DND-41 (cell line): ENCODE results near the gene GRK2.

Experiments
- ATAC-seq: fragments of 200-7000 bp; cut with Tn5 transposase; 3 replicates; pipeline ENCODE4 v1.9.1; 2021; ENCODE audit warnings: low read depth; ENCODE audit not compliant: insufficient read depth
- DNase-seq: peaks from one replicate; pipeline ENCODE4 v3.0.0-alpha.2; 2020
- H2AFZ ChIP-seq: 2 replicates; pipeline ENCODE4 v1.6.0; 2012; ENCODE audit warnings: low read depth, low read length
- H3K27ac ChIP-seq: 2 replicates; pipeline ENCODE4 v1.5.1; 2012; ENCODE audit warnings: low read length, inconsistent platforms
- H3K27me3 ChIP-seq: fragments of 200-600 bp; sonication (generic); 2 replicates; pipeline ENCODE4 v1.6.0; 2012; ENCODE audit warnings: low read length, mild to moderate bottlenecking, inconsistent platforms; ENCODE audit not compliant: insufficient read depth, poor library complexity
- H3K36me3 ChIP-seq: 2 replicates; pipeline ENCODE4 v1.5.1; 2012; ENCODE audit warnings: low read length, inconsistent platforms; ENCODE audit not compliant: insufficient read depth
- H3K4me1 ChIP-seq: 2 replicates; pipeline ENCODE4 v1.5.1; 2012; ENCODE audit warnings: mild to moderate bottlenecking, low read length; ENCODE audit not compliant: insufficient read depth
- H3K4me2 ChIP-seq: 2 replicates; pipeline ENCODE4 v1.6.0; 2012; ENCODE audit warnings: mild to moderate bottlenecking, moderate library complexity, low read length, inconsistent platforms; ENCODE audit not compliant: insufficient read depth
- H3K4me3 ChIP-seq, 2 experiments: fragments of 200-600 bp in 1 of 2; shearing (Covaris generic) in 1 of 2; 2 replicates each; pipeline ENCODE4 v1.5.1; 2012 to 2016; ENCODE audit warnings: inconsistent platforms in 2 of 2, low read length in 2 of 2, mild to moderate bottlenecking in 2 of 2, low read depth in 1 of 2, moderate library complexity in 1 of 2
- H3K79me2 ChIP-seq: 2 replicates; pipeline ENCODE4 v1.6.0; 2012; ENCODE audit warnings: low read length, inconsistent platforms; ENCODE audit not compliant: insufficient read depth
- H3K9ac ChIP-seq: 2 replicates; pipeline ENCODE4 v1.6.0; 2012; ENCODE audit warnings: low read depth, mild to moderate bottlenecking, inconsistent platforms, low read length, moderate library complexity
- H3K9me3 ChIP-seq: 2 replicates; pipeline ENCODE4 v1.5.1; 2012; ENCODE audit warnings: low read length, moderate library complexity, mild to moderate bottlenecking, inconsistent platforms; ENCODE audit not compliant: insufficient read depth, severe bottlenecking
- H4K20me1 ChIP-seq: 2 replicates; pipeline ENCODE4 v1.6.0; 2012; ENCODE audit warnings: low read length; ENCODE audit not compliant: insufficient read depth
- EZH2 ChIP-seq: IDR thresholded peaks from 3 replicates; pipeline ENCODE4 v1.6.1; 2012; ENCODE audit warnings: borderline replicate concordance, low read depth, mild to moderate bottlenecking, moderate library complexity, low read length, inconsistent platforms; ENCODE audit not compliant: severe bottlenecking
- TF ChIP-seq, protein P1 (sequence below): IDR thresholded peaks from 2 replicates; pipeline ENCODE4 v1.5.1; 2012; ENCODE audit warnings: borderline replicate concordance, low read length, moderate library complexity, mild to moderate bottlenecking; ENCODE audit not compliant: poor library complexity, severe bottlenecking; ENCODE audit errors: extremely low read depth

GRK2 gene

DNA sequence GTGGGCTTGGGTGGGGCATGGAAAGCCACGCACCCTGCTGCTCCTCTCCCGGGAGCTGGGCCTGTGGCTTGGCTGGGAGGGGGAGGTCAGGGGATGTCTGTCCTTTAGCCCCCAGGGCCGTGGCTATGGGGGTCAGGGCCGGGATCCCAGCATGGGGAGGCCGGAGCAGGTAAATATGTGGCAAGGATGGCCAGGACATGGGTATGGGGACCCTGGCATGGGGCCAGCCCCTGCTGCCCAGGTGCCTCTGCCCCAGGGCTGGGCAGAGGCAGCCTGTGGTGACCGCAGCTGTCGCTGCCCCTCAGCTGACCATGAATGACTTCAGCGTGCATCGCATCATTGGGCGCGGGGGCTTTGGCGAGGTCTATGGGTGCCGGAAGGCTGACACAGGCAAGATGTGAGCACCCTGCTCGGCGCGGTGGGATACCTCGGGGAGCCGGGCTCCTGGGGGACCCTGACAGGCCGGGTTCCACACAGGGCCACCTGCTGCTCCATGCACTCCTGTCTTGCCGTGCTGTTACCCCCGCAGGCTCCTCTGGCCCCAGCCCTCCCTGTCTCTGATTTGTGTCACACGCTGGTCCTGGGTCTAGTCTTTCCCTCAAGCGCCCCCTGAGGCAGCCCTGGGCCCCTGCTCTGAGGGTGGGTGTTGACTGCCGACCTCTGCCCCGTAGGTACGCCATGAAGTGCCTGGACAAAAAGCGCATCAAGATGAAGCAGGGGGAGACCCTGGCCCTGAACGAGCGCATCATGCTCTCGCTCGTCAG, 14.7 kb downstream of the GRK2 start:
- 0 out of 2 replicates have a peak, but pooled peaks cover 6% of the 10 kb centered on the region for H4K20me1 ChIP-seq
- no peak overlapping the region for H3K9ac ChIP-seq
- H3K4me3 ChIP-seq = no peak overlapping the region
- H3K36me3 ChIP-seq = peaks cover 90% of the 10 kb centered on the region
- H3K27ac ChIP-seq = peak overlapping the region; percentile 98; the same call in 1 of the 2 replicates
- H3K79me2 ChIP-seq = peaks cover 71% of the 10 kb centered on the region
- no peak for TF ChIP-seq EZH2
- TF ChIP-seq, protein P1, sequence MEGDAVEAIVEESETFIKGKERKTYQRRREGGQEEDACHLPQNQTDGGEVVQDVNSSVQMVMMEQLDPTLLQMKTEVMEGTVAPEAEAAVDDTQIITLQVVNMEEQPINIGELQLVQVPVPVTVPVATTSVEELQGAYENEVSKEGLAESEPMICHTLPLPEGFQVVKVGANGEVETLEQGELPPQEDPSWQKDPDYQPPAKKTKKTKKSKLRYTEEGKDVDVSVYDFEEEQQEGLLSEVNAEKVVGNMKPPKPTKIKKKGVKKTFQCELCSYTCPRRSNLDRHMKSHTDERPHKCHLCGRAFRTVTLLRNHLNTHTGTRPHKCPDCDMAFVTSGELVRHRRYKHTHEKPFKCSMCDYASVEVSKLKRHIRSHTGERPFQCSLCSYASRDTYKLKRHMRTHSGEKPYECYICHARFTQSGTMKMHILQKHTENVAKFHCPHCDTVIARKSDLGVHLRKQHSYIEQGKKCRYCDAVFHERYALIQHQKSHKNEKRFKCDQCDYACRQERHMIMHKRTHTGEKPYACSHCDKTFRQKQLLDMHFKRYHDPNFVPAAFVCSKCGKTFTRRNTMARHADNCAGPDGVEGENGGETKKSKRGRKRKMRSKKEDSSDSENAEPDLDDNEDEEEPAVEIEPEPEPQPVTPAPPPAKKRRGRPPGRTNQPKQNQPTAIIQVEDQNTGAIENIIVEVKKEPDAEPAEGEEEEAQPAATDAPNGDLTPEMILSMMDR = no peak
- DNase-seq (no peak), ATAC-seq (no peak)
- H3K27me3 ChIP-seq = no peaks in the 10 kb centered on the region
- peaks cover 49% of the 10 kb centered on the region for H3K4me1 ChIP-seq
- H3K9me3 ChIP-seq = no peaks in the 10 kb centered on the region
- H2AFZ ChIP-seq = no peak overlapping the region
- H3K4me2 ChIP-seq = no peak overlapping the region

DNA sequence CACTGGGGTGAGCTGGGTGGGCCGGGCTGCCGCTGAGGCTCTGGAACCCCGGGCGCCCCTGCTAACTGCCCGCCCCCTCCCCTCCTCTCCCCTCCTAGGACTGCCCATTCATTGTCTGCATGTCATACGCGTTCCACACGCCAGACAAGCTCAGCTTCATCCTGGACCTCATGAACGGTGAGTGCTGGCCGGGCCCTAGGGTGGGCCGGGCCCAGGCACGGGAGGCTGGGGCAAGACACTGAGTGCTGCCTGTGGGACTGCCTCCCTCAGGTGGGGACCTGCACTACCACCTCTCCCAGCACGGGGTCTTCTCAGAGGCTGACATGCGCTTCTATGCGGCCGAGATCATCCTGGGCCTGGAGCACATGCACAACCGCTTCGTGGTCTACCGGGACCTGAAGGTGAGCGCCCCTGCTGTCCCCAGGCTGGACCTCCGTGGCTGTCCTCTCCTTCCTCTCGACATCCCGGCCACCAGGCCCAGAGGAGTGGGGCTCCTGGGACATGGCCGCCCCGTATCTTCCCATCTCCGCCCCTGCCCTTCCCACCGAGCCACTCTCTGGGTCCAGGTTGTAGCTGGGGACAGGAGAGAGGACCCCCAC, 15.4 kb downstream of the GRK2 start:
- H4K20me1 ChIP-seq = 0 out of 2 replicates have a peak, but pooled peaks cover 6% of the 10 kb centered on the region
- no peak overlapping the region for H3K4me2 ChIP-seq
- no peaks in the 10 kb centered on the region for H3K9me3 ChIP-seq
- no peak overlapping the region for H3K4me3 ChIP-seq
- peaks cover 67% of the 10 kb centered on the region for H3K79me2 ChIP-seq
- H3K27me3 ChIP-seq = no peaks in the 10 kb centered on the region
- DNase-seq = no peak
- peaks cover 94% of the 10 kb centered on the region for H3K36me3 ChIP-seq
- peak overlapping the region; percentile 38 for H3K27ac ChIP-seq
- H3K4me1 ChIP-seq = peaks cover 49% of the 10 kb centered on the region
- no peak for ATAC-seq
- H2AFZ ChIP-seq = no peak overlapping the region
- H3K9ac ChIP-seq = no peak overlapping the region
- TF ChIP-seq, protein P1 = peak; percentile 3
- no peak for TF ChIP-seq EZH2

DNA sequence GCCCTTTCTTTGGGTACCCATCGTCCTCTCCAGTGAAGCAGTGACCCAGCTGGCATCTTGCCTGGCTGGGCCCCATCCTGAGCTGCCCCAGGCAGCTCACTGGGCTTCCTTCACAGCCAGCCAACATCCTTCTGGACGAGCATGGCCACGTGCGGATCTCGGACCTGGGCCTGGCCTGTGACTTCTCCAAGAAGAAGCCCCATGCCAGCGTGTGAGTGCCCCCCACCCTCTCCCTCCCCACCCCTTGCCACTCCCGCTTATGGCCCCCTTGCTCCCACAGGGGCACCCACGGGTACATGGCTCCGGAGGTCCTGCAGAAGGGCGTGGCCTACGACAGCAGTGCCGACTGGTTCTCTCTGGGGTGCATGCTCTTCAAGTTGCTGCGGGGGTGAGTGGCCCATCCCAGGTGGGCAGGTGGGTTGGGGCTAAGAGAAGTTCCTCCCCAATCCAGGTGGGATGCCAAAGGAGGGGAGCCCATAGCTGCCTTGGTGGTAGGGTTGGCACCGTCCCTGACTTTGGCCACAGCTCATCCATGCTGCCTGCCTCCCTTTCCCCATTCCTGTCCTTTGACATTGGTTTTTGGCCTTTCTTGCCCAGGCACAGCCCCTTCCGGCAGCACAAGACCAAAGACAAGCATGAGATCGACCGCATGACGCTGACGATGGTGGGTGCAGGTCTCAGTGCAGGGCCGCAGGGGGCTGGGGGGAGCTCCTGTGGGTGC, 16.0 kb downstream of the GRK2 start:
- Histone ChIP-seq H3K4me1 (peaks cover 49% of the 10 kb centered on the region), H3K27ac (peak overlapping the region; percentile 46; the same call in 1 of the 2 replicates), H3K9me3 (no peaks in the 10 kb centered on the region), H2AFZ (no peak overlapping the region), H3K27me3 (no peaks in the 10 kb centered on the region), H3K79me2 (peaks cover 62% of the 10 kb centered on the region), H3K4me3 (no peak overlapping the region), H4K20me1 (0 out of 2 replicates have a peak, but pooled peaks cover 6% of the 10 kb centered on the region), H3K4me2 (no peak overlapping the region), H3K9ac (no peak overlapping the region), H3K36me3 (peaks cover 97% of the 10 kb centered on the region)
- DNase-seq (no peak), ATAC-seq (no peak)
- TF ChIP-seq, protein P1 = no peak
- no peak for TF ChIP-seq EZH2
